IMR-90 (cell line): ENCODE results near the gene SERPINB8. TPM values are rescaled to one million over a fixed set of nuclear protein-coding genes. Genes with fewer than 3 reads are reported as not detected.

Experiments used
- ATAC-seq: fragments of 200-7000 bp; cut with Tn5 transposase; 2 replicates; pipeline ENCODE4 v1.9.1; 2020; ENCODE audit warnings: low read depth, mild to moderate bottlenecking, moderate library complexity
- BruUV-seq: library from RNA; stranded (reverse); fragments of 400-500 nt; replicated peaks from 2 replicates; lab custom pipeline; 2021; lab: Mats Ljungman, UMichigan
- CTCF ChIA-PET: fragments of 300-600 bp; formaldehyde crosslinking; extraction: SDS; loops from one replicate; lab custom pipeline; 2021; ENCODE audit warnings: antibody characterized with exemption; lab: Yijun Ruan, JAX
- POLR2A ChIA-PET: fragments of 300-600 bp; sonication (Branson Sonifier 250); formaldehyde crosslinking; loops from one replicate; lab custom pipeline; 2022; ENCODE audit warnings: antibody characterized with exemption; ENCODE audit not compliant: unreplicated experiment; lab: Charles Lee
- DNase-seq: peaks from one replicate; pipeline ENCODE4 v3.0.0; 2013
- H2AFZ ChIP-seq: replicated peaks from 2 replicates; pipeline ENCODE3; 2013; ENCODE audit warnings: low read length, mild to moderate bottlenecking; ENCODE audit not compliant: poor library complexity
- H2AK5ac ChIP-seq: 2 replicates; pipeline ENCODE4 v1.6.1; 2013; ENCODE audit warnings: low read depth, low read length, inconsistent platforms
- H2AK9ac ChIP-seq: replicated peaks from 2 replicates; pipeline ENCODE3; 2013; ENCODE audit warnings: mild to moderate bottlenecking, low read depth, low read length, moderate library complexity; ENCODE audit not compliant: poor library complexity
- H2BK120ac ChIP-seq: 2 replicates; pipeline ENCODE4 v1.6.1; 2013; ENCODE audit warnings: low read depth, low read length, inconsistent platforms
- H2BK15ac ChIP-seq: 3 replicates; pipeline ENCODE4 v1.6.1; 2013; ENCODE audit warnings: low read depth, low read length, inconsistent platforms
- H2BK20ac ChIP-seq: 2 replicates; pipeline ENCODE4 v1.6.1; 2013; ENCODE audit warnings: low read depth, mild to moderate bottlenecking, inconsistent platforms, low read length, moderate library complexity
- H2BK5ac ChIP-seq: 2 replicates; pipeline ENCODE4 v1.6.1; 2013; ENCODE audit warnings: mild to moderate bottlenecking, low read depth, low read length, inconsistent platforms; ENCODE audit not compliant: poor library complexity, severe bottlenecking
- H3K14ac ChIP-seq: replicated peaks from 2 replicates; pipeline ENCODE4 v1.6.1; 2013; ENCODE audit warnings: low read depth, low read length, inconsistent platforms
- H3K18ac ChIP-seq: 2 replicates; pipeline ENCODE4 v1.6.1; 2013; ENCODE audit warnings: low read depth, low read length, control low read depth
- H3K23ac ChIP-seq: 2 replicates; pipeline ENCODE4 v1.6.1; 2013; ENCODE audit warnings: low read depth, low read length, inconsistent platforms
- H3K27ac ChIP-seq: 2 replicates; pipeline ENCODE4 v1.5.1; 2013; ENCODE audit warnings: mild to moderate bottlenecking, control low read depth, low read length; ENCODE audit not compliant: insufficient read depth
- H3K27me3 ChIP-seq: 2 replicates; pipeline ENCODE4 v1.6.1; 2013; ENCODE audit warnings: low read length; ENCODE audit not compliant: control insufficient read depth, insufficient read depth
- H3K36me3 ChIP-seq: 2 replicates; pipeline ENCODE4 v1.6.1; 2013; ENCODE audit warnings: low read length, mixed read lengths; ENCODE audit not compliant: control insufficient read depth, insufficient read depth
- H3K4ac ChIP-seq: 2 replicates; pipeline ENCODE4 v1.6.1; 2013; ENCODE audit warnings: low read depth, low read length, inconsistent platforms
- H3K4me1 ChIP-seq: 2 replicates; pipeline ENCODE4 v1.6.1; 2013; ENCODE audit warnings: low read length, mixed read lengths; ENCODE audit not compliant: control insufficient read depth, insufficient read depth
- H3K4me2 ChIP-seq: 2 replicates; pipeline ENCODE4 v1.6.1; 2013; ENCODE audit warnings: low read depth, mild to moderate bottlenecking, control low read depth, low read length, moderate library complexity
- H3K4me3 ChIP-seq: 2 replicates; pipeline ENCODE4 v1.5.1; 2013; ENCODE audit warnings: low read depth, mild to moderate bottlenecking, control low read depth, low read length, moderate library complexity; ENCODE audit not compliant: insufficient read depth
- H3K56ac ChIP-seq: 2 replicates; pipeline ENCODE4 v1.6.1; 2013; ENCODE audit warnings: low read length, inconsistent platforms; ENCODE audit not compliant: insufficient read depth; ENCODE audit errors: extremely low read depth
- H3K79me1 ChIP-seq, 2 experiments: 2 replicates each; pipeline ENCODE4 v1.6.1; 2013; ENCODE audit warnings: low read length in 2 of 2, inconsistent platforms in 1 of 2, low read depth in 1 of 2
- H3K9ac ChIP-seq: 2 replicates; pipeline ENCODE4 v1.6.1; 2013; ENCODE audit warnings: low read depth, low read length, control low read depth
- H3K9me1 ChIP-seq: 2 replicates; pipeline ENCODE4 v1.6.1; 2013; ENCODE audit warnings: low read length, inconsistent platforms; ENCODE audit not compliant: insufficient read depth
- H3K9me3 ChIP-seq: 2 replicates; pipeline ENCODE4 v1.6.1; 2013; ENCODE audit warnings: low read length; ENCODE audit not compliant: control insufficient read depth, insufficient read depth
- H4K20me1 ChIP-seq: 2 replicates; pipeline ENCODE4 v1.6.1; 2013; ENCODE audit warnings: low read length, inconsistent platforms; ENCODE audit not compliant: insufficient read depth
- H4K5ac ChIP-seq: 2 replicates; pipeline ENCODE4 v1.6.1; 2013; ENCODE audit warnings: mild to moderate bottlenecking, low read depth, low read length, control low read depth
- H4K8ac ChIP-seq, 2 experiments: 2 replicates each; pipeline ENCODE4 v1.6.1; 2013; ENCODE audit warnings: low read depth in 2 of 2, low read length in 2 of 2, control low read depth in 1 of 2, inconsistent platforms in 1 of 2
- H4K91ac ChIP-seq: 2 replicates; pipeline ENCODE4 v1.6.1; 2013; ENCODE audit warnings: low read depth, low read length, inconsistent platforms; ENCODE audit not compliant: insufficient read depth
- CEBPB ChIP-seq: IDR thresholded peaks from 2 replicates; pipeline ENCODE4 v1.6.1; 2012; ENCODE audit warnings: low read depth, low read length, improper control_type of control experiment
- FOS ChIP-seq: fragments of 150-350 bp; IDR thresholded peaks from 2 replicates; pipeline ENCODE4 v1.6.1; 2016; ENCODE audit warnings: low read depth, low read length
- POLR2A ChIP-seq: IDR thresholded peaks from 2 replicates; pipeline ENCODE4 v1.6.1; 2012; ENCODE audit warnings: mild to moderate bottlenecking, low read depth, low read length
- RFX5 ChIP-seq: IDR thresholded peaks from 2 replicates; pipeline ENCODE4 v1.8.0; 2012; ENCODE audit warnings: low read depth, mild to moderate bottlenecking, low read length, moderate library complexity
- WGBS, 2 experiments: methylation state at CpG; one replicate each; pipeline versions ENCODE4 v1.1.5 to v1.1.7; 2013; ENCODE audit warnings: missing lambda C conversion rate in 2 of 2; ENCODE audit not compliant: insufficient read length in 1 of 2; ENCODE audit errors: extremely low coverage in 2 of 2; 5-methylcytosine and 5-hydroxymethylcytosine counted together
- dilution Hi-C: fragments of 300-500 bp; cut with HindIII; formaldehyde crosslinking; loops from one replicate; pipeline ENCODE4 v1.14.3; 2018; ENCODE audit warnings: low sequenced_read_pairs; ENCODE audit not compliant: unreplicated experiment
- in situ Hi-C: fragments of 300-500 bp; cut with MboI; formaldehyde crosslinking; loops from 3 replicates; pipeline ENCODE4 v1.14.3; 2019; ENCODE audit warnings: low sequenced_read_pairs, inconsistent platforms, mixed read lengths
- intact Hi-C: fragments of 100-400 bp; cut with micrococcal nuclease; formaldehyde crosslinking; loops from 2 replicates; pipeline ENCODE4 v1.10.0; 2022
- polyA plus RNA-seq, 3 experiments: library from polyadenylated mRNA; depleted of rRNA; stranded (reverse); fragments of >200 nt; gene quantifications; 2 replicates each; pipeline ENCODE4 v1.2.3, GENCODE V29; 2012; ENCODE audit warnings: low replicate concordance in 1 of 3
- total RNA-seq: library from RNA; depleted of rRNA; stranded (reverse); fragments of >200 nt; gene quantifications from 2 replicates; pipeline ENCODE4 v1.2.3, GENCODE V29; 2012

The SERPINB8 gene
- total and polyA plus RNA-seq, 2 of the 4 experiments (the other 2 are of a cell fraction) = 14.3 to 16.7 TPM

DNA sequence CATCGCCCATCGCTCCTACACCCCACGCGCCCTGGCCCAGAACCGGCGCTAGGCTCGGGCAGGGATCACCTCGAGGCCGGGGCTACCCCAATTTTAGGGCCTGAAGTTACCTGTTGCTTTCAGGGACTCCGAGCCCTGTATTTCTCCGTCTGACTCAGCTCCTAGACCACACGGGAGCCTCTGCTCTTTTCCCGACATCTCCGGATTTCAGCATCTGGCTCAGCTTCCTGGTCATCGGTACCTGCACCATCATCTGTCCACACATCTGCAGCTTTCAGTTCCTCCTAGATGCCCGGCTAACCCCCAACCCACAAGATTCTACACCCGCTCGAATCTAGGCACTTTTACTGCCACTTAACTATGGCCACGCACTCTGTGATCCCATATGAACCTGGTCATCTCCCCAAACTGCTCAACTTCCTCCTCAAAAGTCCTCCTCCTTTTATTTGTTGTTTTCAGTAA, 32.9 kb upstream of the SERPINB8 start:
- no peaks in the 10 kb centered on the region for H3K4me1 ChIP-seq
- no peak overlapping the region for H4K5ac ChIP-seq
- TF ChIP-seq CEBPB (no peak), RFX5 (no peak), POLR2A (no peak), FOS (no peak)
- H3K4me2 ChIP-seq = peak overlapping the region; percentile 90; the same call in 1 of the 2 replicates
- no peak overlapping the region for H2BK5ac ChIP-seq
- H3K36me3 ChIP-seq = no peaks in the 10 kb centered on the region
- H3K79me1 ChIP-seq = no peaks in the 10 kb centered on the region
- no peak overlapping the region for H3K18ac ChIP-seq
- WGBS, 2 experiments = 49% methylated on average over 13 of the region's 19 CpGs; no CpG with 5 or more reads in 1 of the 2 experiments
- ChIA-PET POLR2A (interaction anchor here (0.6 to 1.5 kb wide), 2 partner anchors 27 to 68 kb away, joined by 5 to 6 read pairs; no protein-coding TSS in a partner anchor), CTCF (interaction anchor here (0.5 to 1.8 kb wide), 9 partner anchors 13 to 411 kb away, joined by 3 to 5 read pairs (median 4); no protein-coding TSS in a partner anchor)
- no peak overlapping the region for H3K4ac ChIP-seq
- H2AK9ac ChIP-seq = no peak overlapping the region
- H4K20me1 ChIP-seq = no peaks in the 10 kb centered on the region
- no peak overlapping the region for H3K56ac ChIP-seq
- H2AK5ac ChIP-seq = no peak overlapping the region
- peak overlapping the region; percentile 54 for H3K4me3 ChIP-seq
- H3K27ac ChIP-seq = no peak overlapping the region
- H3K23ac ChIP-seq = no peak overlapping the region
- in situ Hi-C loops = no loop called here
- peak overlapping the region; percentile 93 for H2AFZ ChIP-seq
- peaks cover 18% of the 10 kb centered on the region for H3K27me3 ChIP-seq
- ATAC-seq (no peak), DNase-seq (no peak)
- intact Hi-C loops = loop anchor here (1.0 to 2.0 kb wide), 2 partner anchors 88 to 419 kb away; no protein-coding TSS in a partner anchor
- H4K91ac ChIP-seq = no peak overlapping the region
- H2BK15ac ChIP-seq = no peak overlapping the region
- no peak overlapping the region for H3K9ac ChIP-seq
- no peak overlapping the region for H2BK20ac ChIP-seq
- no peak overlapping the region for H3K14ac ChIP-seq
- dilution Hi-C loops = no loop called here
- no peak overlapping the region for H2BK120ac ChIP-seq
- no peak overlapping the region for H4K8ac ChIP-seq
- no peaks in the 10 kb centered on the region for H3K9me1 ChIP-seq
- no TSS peak for BruUV-seq
- H3K9me3 ChIP-seq = no peaks in the 10 kb centered on the region
